ENCODE results near the gene GRIP1.
A peak's percentile ranks its signal among the peaks of the same experiment; 100 is the strongest.

GRIP1 gene

GRCh38 chr12:66441905-66442559 is 236.8 kb downstream of the GRIP1 start:
- DNase-seq = no peak

- peak; percentile 22 for DNase-seq
Measured at GRCh38 chr12:66438601-66439000, 240.3 kb downstream of the GRIP1 start.

- no peak for DNase-seq
Measured at GRCh38 chr12:66430106-66430505, 248.8 kb downstream of the GRIP1 start.

- DNase-seq = no peak
Measured at GRCh38 chr12:66428870-66429269, 250.0 kb downstream of the GRIP1 start.

GRCh38 chr12:66428261-66428660 is 250.6 kb downstream of the GRIP1 start:
- no peak for DNase-seq

GRCh38 chr12:66426696-66427095 is 252.2 kb downstream of the GRIP1 start:
- DNase-seq = no peak

- DNase-seq = no peak
Measured at GRCh38 chr12:66423266-66423665, 255.6 kb downstream of the GRIP1 start.

GRCh38 chr12:66418908-66419307 is 260.0 kb downstream of the GRIP1 start:
- no peak for DNase-seq

- no peak for DNase-seq
Measured at GRCh38 chr12:66417217-66417616, 261.7 kb downstream of the GRIP1 start.

GRCh38 chr12:66409195-66409871 is 269.5 kb downstream of the GRIP1 start:
- DNase-seq = peak; percentile 84

GRCh38 chr12:66405395-66405794 is 273.5 kb downstream of the GRIP1 start:
- DNase-seq = peak; percentile 76

- DNase-seq = no peak
Measured at GRCh38 chr12:66403746-66404145, 275.1 kb downstream of the GRIP1 start.

- DNase-seq = no peak
Measured at GRCh38 chr12:66399911-66400306, 279.0 kb downstream of the GRIP1 start.

- no peak for DNase-seq
Measured at GRCh38 chr12:66398931-66399910, 279.7 kb downstream of the GRIP1 start.

GRCh38 chr12:66397574-66398290 is 281.1 kb downstream of the GRIP1 start:
- no peak for DNase-seq

- no peak for DNase-seq
Measured at GRCh38 chr12:66393890-66394289, 285.0 kb downstream of the GRIP1 start.

GRCh38 chr12:66392266-66392915 is 286.5 kb downstream of the GRIP1 start:
- DNase-seq = no peak

- DNase-seq = no peak
Measured at GRCh38 chr12:66388517-66388916, 290.4 kb downstream of the GRIP1 start.

- DNase-seq = no peak
Measured at GRCh38 chr12:66387117-66387516, 291.8 kb downstream of the GRIP1 start.

- DNase-seq = no peak
Measured at GRCh38 chr12:66380769-66381535, 297.9 kb downstream of the GRIP1 start.

GRCh38 chr12:66379616-66380015 is 299.3 kb downstream of the GRIP1 start:
- DNase-seq = no peak
